Stimulated activated naive CD4-positive, alpha-beta T cell treated with Interleukin-2 at 50 U/mL for 16 hours (primary cell): ENCODE measurements around the gene SF3A1.

ENCODE experiments used
- DNase-seq: peaks from one replicate; lab custom pipeline; 2025; lab: John Stamatoyannopoulos, UW

The SF3A1 gene

GRCh38 chr22:30301995-30302809 lies 54.5 kb downstream of the SF3A1 start:
- no peak for DNase-seq

GRCh38 chr22:30299322-30299721 lies 57.4 kb downstream of the SF3A1 start:
- DNase-seq: no peak

- no peak for DNase-seq
Measured at GRCh38 chr22:30297991-30298701, 58.5 kb downstream of the SF3A1 start.

GRCh38 chr22:30297276-30297990 lies 59.3 kb downstream of the SF3A1 start:
- DNase-seq: no peak

GRCh38 chr22:30296833-30297232 lies 59.9 kb downstream of the SF3A1 start:
- DNase-seq: no peak

GRCh38 chr22:30296324-30296723 lies 60.4 kb downstream of the SF3A1 start:
- no peak for DNase-seq

- no peak for DNase-seq
Measured at GRCh38 chr22:30295576-30295975, 61.1 kb downstream of the SF3A1 start.

GRCh38 chr22:30294830-30295229 lies 61.9 kb downstream of the SF3A1 start:
- DNase-seq: no peak

GRCh38 chr22:30294066-30294465 lies 62.6 kb downstream of the SF3A1 start:
- no peak for DNase-seq

GRCh38 chr22:30293026-30293425 lies 63.7 kb downstream of the SF3A1 start:
- DNase-seq: no peak

GRCh38 chr22:30292069-30292970 lies 64.4 kb downstream of the SF3A1 start:
- DNase-seq: no peak

GRCh38 chr22:30291058-30291892 lies 65.4 kb downstream of the SF3A1 start:
- DNase-seq: no peak

GRCh38 chr22:30290342-30291057 lies 66.2 kb downstream of the SF3A1 start:
- DNase-seq: no peak

GRCh38 chr22:30289980-30290313 lies 66.7 kb downstream of the SF3A1 start:
- no peak for DNase-seq

GRCh38 chr22:30289141-30289979 lies 67.3 kb downstream of the SF3A1 start, which contains the start of gene CASTOR1:
Gene CASTOR1 (minus strand): TSS chr22:30289505. CDS start chr22:30289497, 8 bp downstream.
- DNase-seq: peak; percentile 87

- no peak for DNase-seq
Measured at GRCh38 chr22:30288419-30289140, 68.1 kb downstream of the SF3A1 start.

GRCh38 chr22:30287648-30288418 lies 68.9 kb downstream of the SF3A1 start:
- peak; percentile 87 for DNase-seq
